Activated CD4-positive, alpha-beta memory T cell treated with anti-CD3 and anti-CD28 coated beads, Interleukin-2, amount 10 ng/mL, durations not matched to agents 7 days and 5 days (primary cell): ENCODE data around the gene CRHR1. TPM values are rescaled to one million over a fixed set of nuclear protein-coding genes. Genes with fewer than 3 reads are reported as not detected.

Experiments
- CTCF ChIA-PET: fragments of 350-600 bp; sonication (Branson Sonifier 250); formaldehyde crosslinking; loops from one replicate; lab custom pipeline; 2021; ENCODE audit warnings: antibody characterized with exemption, inconsistent platforms; lab: Charles Lee
- POLR2A ChIA-PET: fragments of 350-600 bp; sonication (Branson Sonifier 250); formaldehyde crosslinking; loops from one replicate; lab custom pipeline; 2021; ENCODE audit warnings: antibody characterized with exemption; lab: Charles Lee
- DNase-seq: peaks from one replicate; pipeline ENCODE4 v3.0.0-alpha.2; 2020
- H3K27ac Mint-ChIP-seq: one replicate; pipeline ENCODE4 v1.8.0; 2021; ENCODE audit warnings: mild to moderate bottlenecking, mixed read lengths
- H3K27me3 Mint-ChIP-seq: one replicate; pipeline ENCODE4 v1.8.0; 2021; ENCODE audit warnings: mixed read lengths
- H3K36me3 Mint-ChIP-seq: one replicate; pipeline ENCODE4 v1.8.0; 2021; ENCODE audit warnings: low read depth, mixed read lengths
- H3K4me1 Mint-ChIP-seq: one replicate; pipeline ENCODE4 v1.8.0; 2021; ENCODE audit warnings: mixed read lengths
- H3K4me3 Mint-ChIP-seq: one replicate; pipeline ENCODE4 v1.8.0; 2021; ENCODE audit warnings: mild to moderate bottlenecking, mixed read lengths
- H3K9me3 Mint-ChIP-seq: one replicate; pipeline ENCODE4 v1.8.0; 2021; ENCODE audit warnings: mixed read lengths
- total RNA-seq, 2 experiments: library from RNA; stranded (reverse); gene quantifications; one replicate each; pipeline ENCODE4 v1.2.3, GENCODE V29; 2021

Gene CRHR1
- total RNA-seq, 2 experiments from 2014 or later, result not detected

DNA sequence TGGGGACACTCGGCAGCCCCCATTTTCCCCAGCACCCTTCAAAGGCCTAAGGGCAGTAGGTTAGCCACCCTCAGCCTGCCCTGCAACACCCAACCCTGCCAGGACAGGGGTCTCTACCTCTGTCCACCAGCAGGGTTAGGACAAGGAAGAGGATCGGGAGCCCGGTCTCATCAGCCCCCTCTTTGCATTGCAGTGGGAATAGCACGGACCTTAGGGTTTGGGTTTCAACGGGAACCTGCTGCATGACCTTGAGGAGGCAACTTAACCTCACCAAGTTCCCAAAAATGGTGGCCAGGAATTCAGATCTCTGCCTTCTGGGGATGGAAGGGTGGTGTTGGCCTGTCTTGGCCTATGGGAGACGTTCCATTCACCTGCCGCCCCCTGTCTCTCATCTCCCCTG is 40.4 kb downstream of the CRHR1 start:
- no peak overlapping the region for H3K4me3 Mint-ChIP-seq
- ChIA-PET CTCF (no interaction called here), POLR2A (no interaction called here)
- H3K9me3 Mint-ChIP-seq, result no peaks in the 10 kb centered on the region
- DNase-seq, result no peak
- H3K27me3 Mint-ChIP-seq, result peaks cover 3% of the 10 kb centered on the region
- H3K36me3 Mint-ChIP-seq, result no peaks in the 10 kb centered on the region
- no peaks in the 10 kb centered on the region for H3K4me1 Mint-ChIP-seq
- no peak overlapping the region for H3K27ac Mint-ChIP-seq

DNA sequence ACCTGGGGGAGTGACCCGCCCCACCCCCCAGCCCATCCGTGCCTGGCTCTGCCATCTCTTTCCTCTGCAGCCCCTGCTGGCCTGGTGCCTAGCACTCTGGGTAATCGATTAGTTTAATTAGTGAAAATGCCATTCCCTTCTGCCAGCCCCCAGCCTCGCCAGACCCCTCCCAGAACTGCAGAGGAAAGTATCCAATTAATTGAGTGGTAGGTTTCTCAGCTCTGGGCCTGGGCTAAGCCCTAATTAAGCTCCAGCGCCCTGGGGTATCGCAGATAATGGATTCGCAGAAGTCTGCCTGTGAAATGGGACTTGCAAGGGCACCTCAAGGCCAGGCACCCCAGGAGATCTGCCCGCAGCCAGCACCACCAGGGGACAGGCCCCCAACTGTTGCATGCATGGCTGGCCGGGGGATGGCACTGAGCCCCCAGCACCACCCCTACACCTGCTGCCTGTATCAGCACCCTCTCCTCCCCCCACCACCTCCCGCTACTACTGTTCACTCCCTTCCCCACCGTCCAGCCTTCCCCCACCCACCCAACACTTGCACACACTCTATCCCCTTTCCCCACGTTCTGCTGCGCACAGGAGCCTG is 40.9 kb downstream of the CRHR1 start:
- DNase-seq, result no peak
- POLR2A ChIA-PET, result no interaction called here
- peaks cover 3% of the 10 kb centered on the region for H3K27me3 Mint-ChIP-seq
- no peak overlapping the region for H3K4me3 Mint-ChIP-seq
- no peaks in the 10 kb centered on the region for H3K4me1 Mint-ChIP-seq
- no peak overlapping the region for H3K27ac Mint-ChIP-seq
- no peaks in the 10 kb centered on the region for H3K36me3 Mint-ChIP-seq
- no peaks in the 10 kb centered on the region for H3K9me3 Mint-ChIP-seq
- CTCF ChIA-PET, result no interaction called here

DNA sequence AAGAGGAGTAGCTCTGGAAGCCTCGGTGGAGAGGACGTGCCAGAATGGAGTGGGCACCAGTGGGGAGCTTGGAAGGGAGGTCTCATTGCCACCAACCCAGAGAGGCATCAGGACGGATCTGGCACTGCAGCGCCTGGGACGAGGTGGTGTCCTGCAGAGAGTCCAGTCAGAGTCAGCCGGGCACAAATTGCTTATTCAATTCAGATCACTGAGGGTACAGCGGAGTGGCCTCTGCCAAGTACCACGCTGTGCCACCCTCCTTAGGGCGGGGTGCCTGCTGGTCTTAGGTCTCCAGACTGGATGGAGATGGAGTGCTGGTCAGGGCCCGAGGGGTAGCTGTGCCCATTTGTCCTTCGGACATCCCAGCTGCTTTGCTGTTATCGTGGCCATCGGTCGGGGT is 41.7 kb downstream of the CRHR1 start:
- no peak for DNase-seq
- Mint-ChIP-seq H3K36me3 (no peaks in the 10 kb centered on the region), H3K27me3 (peaks cover 2% of the 10 kb centered on the region), H3K4me1 (no peaks in the 10 kb centered on the region), H3K4me3 (no peak overlapping the region), H3K27ac (no peak overlapping the region), H3K9me3 (no peaks in the 10 kb centered on the region)
- ChIA-PET POLR2A (no interaction called here), CTCF (no interaction called here)

DNA sequence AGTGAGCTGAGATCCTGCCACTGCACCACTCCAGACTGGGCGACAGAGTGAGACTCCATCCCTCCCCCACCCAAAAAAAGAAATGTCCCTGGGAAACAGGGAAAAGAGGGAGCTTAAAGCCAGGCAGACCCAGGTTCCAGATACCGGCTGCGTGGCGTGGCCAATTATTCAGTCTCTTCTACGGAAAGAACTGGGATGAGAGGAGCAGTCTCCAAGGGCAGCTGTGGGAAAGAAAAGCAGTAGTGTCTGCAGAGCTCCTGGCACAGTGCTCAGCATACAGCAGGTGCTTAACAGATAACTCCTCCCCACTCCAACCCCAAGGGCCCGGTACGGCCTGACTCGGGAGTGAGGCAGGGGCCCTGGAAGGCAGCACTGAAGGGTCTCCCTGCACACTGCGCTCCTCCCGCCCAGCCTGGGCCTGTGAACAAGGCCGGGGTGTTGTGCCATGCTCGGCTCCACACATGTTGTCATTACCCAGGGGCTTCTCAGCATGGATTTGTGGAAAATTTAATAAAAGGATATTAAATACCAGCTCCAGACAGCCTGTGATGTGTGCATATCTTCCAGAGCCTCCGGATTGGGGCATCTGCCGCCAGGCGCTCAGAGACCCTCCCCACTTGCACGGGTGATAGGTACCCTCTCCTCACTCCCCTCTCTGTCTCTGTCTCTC is 42.9 kb downstream of the CRHR1 start:
- Mint-ChIP-seq H3K4me3 (no peak overlapping the region), H3K4me1 (no peaks in the 10 kb centered on the region), H3K27me3 (peaks cover under 1% of the 10 kb centered on the region), H3K27ac (no peak overlapping the region), H3K36me3 (no peaks in the 10 kb centered on the region), H3K9me3 (no peaks in the 10 kb centered on the region)
- DNase-seq, result no peak
- CTCF ChIA-PET, result interaction anchor here (1.3 kb wide), 1 partner anchor 187 kb away, joined by 6 read pairs; no protein-coding TSS in a partner anchor
- POLR2A ChIA-PET, result no interaction called here

DNA sequence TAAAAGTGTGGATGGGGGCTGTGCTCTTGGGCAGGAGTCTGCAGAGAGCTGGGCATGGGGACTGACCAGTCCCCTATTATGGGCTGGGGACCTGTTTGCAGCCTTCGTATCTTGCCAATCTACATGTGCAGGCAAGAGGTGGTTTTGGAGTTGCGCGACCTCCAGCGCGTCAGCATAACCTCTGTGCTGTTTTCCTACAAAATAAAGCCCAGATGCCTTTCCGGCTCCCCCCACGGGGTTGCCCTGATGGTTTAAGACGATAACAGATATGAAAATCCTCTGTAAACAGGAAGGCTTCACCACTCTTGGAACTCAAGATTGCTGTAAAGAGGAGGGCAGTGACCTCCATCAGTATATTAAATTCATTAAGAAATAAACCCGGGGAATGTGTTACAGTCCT is 44.1 kb downstream of the CRHR1 start:
- no peaks in the 10 kb centered on the region for H3K27me3 Mint-ChIP-seq
- no peak overlapping the region for H3K27ac Mint-ChIP-seq
- POLR2A ChIA-PET, result no interaction called here

DNA sequence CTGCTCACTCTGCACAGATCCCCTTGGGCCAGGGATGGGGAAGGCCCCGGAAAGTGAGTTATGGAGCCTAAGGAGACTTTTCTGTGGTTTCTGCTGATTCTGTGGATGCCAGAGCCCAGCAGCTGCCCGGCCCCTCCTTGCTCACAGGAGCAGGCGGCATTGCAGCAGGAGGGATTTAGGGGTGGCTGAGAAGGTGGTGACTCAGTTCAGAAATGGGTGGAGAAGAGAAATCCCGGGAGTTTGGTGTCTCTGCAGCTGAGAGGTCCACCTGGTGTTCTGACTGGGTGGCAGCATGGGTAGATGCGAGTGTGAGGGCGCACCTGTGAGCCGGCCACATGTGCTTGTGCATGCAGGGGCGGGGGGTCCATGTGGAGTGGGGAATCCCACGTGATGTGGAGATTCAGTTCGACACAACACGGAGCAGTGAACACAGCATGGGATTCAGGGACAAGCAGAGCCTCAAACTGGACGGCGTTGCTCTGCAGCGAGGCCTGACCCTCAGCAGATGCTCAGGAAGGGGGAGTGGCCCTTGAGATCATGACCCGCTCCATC is 44.5 kb downstream of the CRHR1 start:
- DNase-seq, result no peak
- Mint-ChIP-seq H3K9me3 (no peaks in the 10 kb centered on the region), H3K4me3 (no peak overlapping the region), H3K27me3 (no peaks in the 10 kb centered on the region), H3K27ac (no peak overlapping the region), H3K36me3 (no peaks in the 10 kb centered on the region), H3K4me1 (no peaks in the 10 kb centered on the region)
- ChIA-PET POLR2A (no interaction called here), CTCF (interaction anchor here (1.3 kb wide), 1 partner anchor 188 kb away, joined by 6 read pairs; no protein-coding TSS in a partner anchor)

More for the DNA sequence above, 44.1 kb downstream of the CRHR1 start:
- Mint-ChIP-seq H3K4me1 (no peaks in the 10 kb centered on the region), H3K36me3 (no peaks in the 10 kb centered on the region), H3K9me3 (no peaks in the 10 kb centered on the region), H3K4me3 (no peak overlapping the region)
- CTCF ChIA-PET, result interaction anchor here (1.3 kb wide), 1 partner anchor 188 kb away, joined by 6 read pairs; no protein-coding TSS in a partner anchor
- no peak for DNase-seq

DNA sequence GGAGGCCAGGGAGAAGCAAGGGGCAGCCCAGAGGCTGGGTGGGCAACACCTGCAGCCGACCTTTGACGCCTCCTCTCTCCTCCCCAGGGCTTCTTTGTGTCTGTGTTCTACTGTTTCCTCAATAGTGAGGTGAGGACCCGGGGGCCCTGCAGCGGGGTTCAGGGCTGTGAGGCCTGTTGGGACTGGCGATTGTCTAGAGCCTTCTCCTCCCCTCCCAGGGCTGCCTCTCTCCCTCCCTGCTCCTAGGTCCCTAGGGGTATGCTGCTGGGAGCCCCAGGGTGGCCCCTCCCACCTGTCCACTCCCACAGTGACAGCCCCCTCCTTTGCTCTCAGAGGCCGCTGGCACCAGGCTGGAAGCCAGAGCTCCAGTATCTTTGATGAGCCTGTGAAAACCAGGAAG is 49.8 kb downstream of the CRHR1 start:
- ChIA-PET CTCF (interaction anchor here (1.9 kb wide), 1 partner anchor 194 kb away, joined by 5 read pairs; no protein-coding TSS in a partner anchor), POLR2A (no interaction called here)
- Mint-ChIP-seq H3K4me1 (no peaks in the 10 kb centered on the region), H3K27ac (no peak overlapping the region), H3K4me3 (no peak overlapping the region), H3K36me3 (no peaks in the 10 kb centered on the region), H3K27me3 (peaks cover 7% of the 10 kb centered on the region), H3K9me3 (no peaks in the 10 kb centered on the region)
- DNase-seq, result no peak

DNA sequence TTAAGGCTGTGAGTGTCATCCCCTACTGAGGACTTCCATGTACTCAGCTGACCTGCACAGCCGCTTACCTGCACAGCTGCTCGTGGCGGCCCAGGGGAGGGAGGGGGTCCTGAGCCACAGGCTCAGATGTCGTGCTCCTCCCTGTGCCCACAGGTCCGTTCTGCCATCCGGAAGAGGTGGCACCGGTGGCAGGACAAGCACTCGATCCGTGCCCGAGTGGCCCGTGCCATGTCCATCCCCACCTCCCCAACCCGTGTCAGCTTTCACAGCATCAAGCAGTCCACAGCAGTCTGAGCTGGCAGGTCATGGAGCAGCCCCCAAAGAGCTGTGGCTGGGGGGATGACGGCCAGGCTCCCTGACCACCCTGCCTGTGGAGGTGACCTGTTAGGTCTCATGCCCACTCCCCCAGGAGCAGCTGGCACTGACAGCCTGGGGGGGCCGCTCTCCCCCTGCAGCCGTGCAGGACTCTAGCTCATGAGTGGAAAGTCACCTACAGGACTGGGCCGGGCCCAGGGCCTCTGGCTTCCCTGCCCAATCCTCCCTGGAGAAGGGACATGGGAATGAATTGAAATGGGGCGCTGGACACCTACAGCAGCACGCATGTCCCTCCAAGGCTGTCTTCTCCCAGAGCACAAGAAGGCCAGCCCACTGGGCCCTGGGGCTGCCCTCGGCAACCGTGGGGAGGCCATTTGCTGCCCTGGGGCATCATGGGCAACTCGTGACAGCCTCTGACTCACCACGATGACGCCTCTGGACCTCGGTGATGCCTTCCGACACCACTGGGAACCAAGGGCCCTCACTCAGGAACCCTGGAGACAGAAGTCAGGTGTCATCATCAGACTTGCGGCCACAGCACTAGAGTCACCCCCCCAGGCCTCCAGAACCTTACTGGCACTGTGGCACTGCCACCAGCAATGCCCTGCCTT is 50.6 kb downstream of the CRHR1 start:
- no peak for DNase-seq
- ChIA-PET POLR2A (no interaction called here), CTCF (interaction anchor here (0.6 to 1.9 kb wide), 2 partner anchors 195 to 975 kb away, joined by 3 to 5 read pairs; no protein-coding TSS in a partner anchor)
- H3K27ac Mint-ChIP-seq, result no peak overlapping the region
- peaks cover 8% of the 10 kb centered on the region for H3K27me3 Mint-ChIP-seq
- H3K9me3 Mint-ChIP-seq, result no peaks in the 10 kb centered on the region
- no peak overlapping the region for H3K4me3 Mint-ChIP-seq
- no peaks in the 10 kb centered on the region for H3K4me1 Mint-ChIP-seq
- H3K36me3 Mint-ChIP-seq, result no peaks in the 10 kb centered on the region

DNA sequence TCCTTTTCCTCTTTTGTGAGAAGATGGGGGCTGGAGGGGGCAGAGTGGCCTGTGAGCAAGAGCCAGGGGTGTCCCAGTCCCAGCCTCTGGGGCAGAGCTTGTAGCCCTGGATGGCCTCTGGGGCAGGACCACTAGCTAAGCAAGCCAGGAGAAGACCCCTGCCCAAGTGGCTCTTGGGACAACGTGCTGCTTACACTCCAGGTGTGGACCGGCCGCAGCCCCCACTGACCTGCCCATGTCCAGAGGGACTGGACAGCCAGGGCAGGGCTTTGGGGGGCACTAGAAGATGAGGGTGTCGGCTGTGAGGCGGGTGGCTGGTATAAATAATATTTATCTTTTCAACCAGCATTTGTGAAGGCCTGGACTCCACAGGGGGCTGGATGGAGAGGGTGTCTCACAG is 51.4 kb downstream of the CRHR1 start:
- H3K27me3 Mint-ChIP-seq, result peaks cover 8% of the 10 kb centered on the region
- CTCF ChIA-PET, result interaction anchor here (2.2 kb wide), 1 partner anchor 195 kb away, joined by 10 read pairs; no protein-coding TSS in a partner anchor
- no peaks in the 10 kb centered on the region for H3K36me3 Mint-ChIP-seq
- no peak for DNase-seq
- no peaks in the 10 kb centered on the region for H3K9me3 Mint-ChIP-seq
- POLR2A ChIA-PET, result no interaction called here
- H3K4me1 Mint-ChIP-seq, result no peaks in the 10 kb centered on the region
- H3K4me3 Mint-ChIP-seq, result no peak overlapping the region
- H3K27ac Mint-ChIP-seq, result no peak overlapping the region

DNA sequence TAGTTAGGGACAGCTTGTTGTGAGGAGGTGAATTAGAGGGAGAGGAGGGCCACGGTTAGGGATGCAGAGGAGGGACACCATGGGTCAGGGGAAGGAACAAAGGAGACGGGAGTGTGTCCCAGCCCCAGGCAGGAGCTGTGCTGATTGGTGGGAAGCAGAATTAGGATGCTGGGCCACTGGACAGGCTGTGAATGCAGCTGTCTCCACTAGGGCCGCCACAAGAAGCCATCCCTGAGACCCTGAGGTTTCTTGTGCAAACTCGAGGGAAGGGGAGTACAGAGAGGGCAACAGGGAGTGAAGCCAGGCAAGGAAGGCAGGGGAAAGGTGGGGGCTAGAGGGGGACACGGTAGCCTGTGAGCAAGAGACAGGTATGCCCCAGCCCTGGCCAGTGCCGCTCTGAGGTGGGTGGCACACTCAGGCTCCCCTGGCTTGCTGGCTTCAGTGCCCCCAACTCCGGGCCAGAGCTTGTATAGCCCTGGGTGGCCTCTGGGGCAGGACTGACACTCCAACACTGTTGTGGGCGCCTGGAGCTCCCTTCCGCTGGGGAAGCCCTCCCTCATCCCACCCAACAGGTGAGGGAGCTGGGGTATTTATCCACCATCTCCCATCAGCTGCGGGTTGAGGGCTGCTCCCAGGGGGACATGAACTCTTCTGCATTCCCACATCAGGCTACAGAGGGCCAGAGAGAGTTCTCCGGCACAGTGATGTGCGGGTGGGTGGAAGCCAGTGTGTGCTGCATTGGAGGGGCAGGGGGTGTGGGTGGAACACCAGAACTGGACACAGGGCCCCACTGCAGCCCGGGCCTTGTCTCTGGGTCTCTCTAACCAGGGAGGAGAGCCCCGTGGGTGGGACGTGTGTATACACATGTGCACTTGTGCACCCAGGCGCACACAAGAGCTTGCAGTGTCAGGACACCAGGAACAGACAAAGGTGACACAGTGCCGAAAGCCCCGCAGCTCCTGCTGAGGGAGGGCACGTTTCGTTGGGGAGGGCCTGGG is 52.2 kb downstream of the CRHR1 start:
- CTCF ChIA-PET, result interaction anchor here (0.7 to 2.2 kb wide), 2 partner anchors 54 to 196 kb away, joined by 3 to 10 read pairs; no protein-coding TSS in a partner anchor
- no peaks in the 10 kb centered on the region for H3K9me3 Mint-ChIP-seq

DNA sequence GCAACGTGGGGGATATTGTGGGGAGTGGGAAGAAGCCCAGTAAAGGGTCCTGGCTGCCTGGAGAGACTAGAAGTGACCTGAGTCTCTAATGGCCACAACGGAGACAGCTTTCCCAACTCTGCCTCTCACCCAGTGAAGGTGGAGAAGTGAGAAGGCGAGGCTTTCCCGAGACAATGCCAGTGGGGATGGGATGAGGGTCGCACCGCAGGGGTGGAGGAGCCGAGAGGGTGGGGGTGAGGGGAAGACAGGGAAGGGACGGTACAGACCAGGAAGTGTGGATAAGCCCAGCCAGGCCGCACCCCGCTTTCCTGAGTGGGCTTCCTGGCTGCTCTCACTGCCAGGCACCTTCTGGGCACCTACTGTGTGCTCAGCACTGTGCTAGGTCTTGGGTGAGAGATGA is 53.1 kb downstream of the CRHR1 start:
- no peaks in the 10 kb centered on the region for H3K36me3 Mint-ChIP-seq
- peaks cover 12% of the 10 kb centered on the region for H3K27me3 Mint-ChIP-seq
- no peak overlapping the region for H3K27ac Mint-ChIP-seq
- DNase-seq, result no peak
- H3K9me3 Mint-ChIP-seq, result no peaks in the 10 kb centered on the region
- H3K4me1 Mint-ChIP-seq, result no peaks in the 10 kb centered on the region
- CTCF ChIA-PET, result interaction anchor here (2.2 kb wide), 1 partner anchor 197 kb away, joined by 10 read pairs; no protein-coding TSS in a partner anchor
- H3K4me3 Mint-ChIP-seq, result no peak overlapping the region
- POLR2A ChIA-PET, result no interaction called here

More for the DNA sequence above, 52.2 kb downstream of the CRHR1 start:
- POLR2A ChIA-PET, result no interaction called here
- no peaks in the 10 kb centered on the region for H3K4me1 Mint-ChIP-seq
- H3K4me3 Mint-ChIP-seq, result no peak overlapping the region
- DNase-seq, result no peak
- H3K27me3 Mint-ChIP-seq, result peaks cover 11% of the 10 kb centered on the region
- no peaks in the 10 kb centered on the region for H3K36me3 Mint-ChIP-seq
- no peak overlapping the region for H3K27ac Mint-ChIP-seq

DNA sequence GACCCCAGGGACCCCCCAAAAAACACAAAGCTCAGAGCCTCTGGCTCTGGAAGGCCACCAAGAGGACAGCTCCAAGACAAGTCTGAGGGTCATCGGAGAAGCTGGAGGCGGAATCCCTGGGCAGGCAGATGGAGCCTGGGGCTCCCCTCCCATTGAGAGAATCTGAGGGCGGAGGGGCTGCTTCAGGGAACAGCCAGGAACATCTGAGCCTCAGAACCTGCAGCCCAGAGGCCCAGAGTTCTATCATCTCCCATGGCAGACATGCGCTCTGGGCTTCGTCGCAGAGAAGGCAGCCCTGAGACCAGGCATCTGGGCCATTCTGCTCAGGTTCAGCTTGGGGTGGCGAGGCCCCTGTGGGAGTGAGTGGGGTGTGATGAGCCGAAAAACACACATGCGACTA is 53.5 kb downstream of the CRHR1 start:
- CTCF ChIA-PET, result interaction anchor here (2.2 kb wide), 1 partner anchor 197 kb away, joined by 10 read pairs; no protein-coding TSS in a partner anchor
- POLR2A ChIA-PET, result no interaction called here
- no peak overlapping the region for H3K27ac Mint-ChIP-seq
- H3K4me3 Mint-ChIP-seq, result no peak overlapping the region
- H3K4me1 Mint-ChIP-seq, result no peaks in the 10 kb centered on the region
- DNase-seq, result no peak
- peaks cover 12% of the 10 kb centered on the region for H3K27me3 Mint-ChIP-seq
- no peaks in the 10 kb centered on the region for H3K9me3 Mint-ChIP-seq
- no peaks in the 10 kb centered on the region for H3K36me3 Mint-ChIP-seq
